Prostate gland (tissue), 2 donors: ENCODE measurements around the gene INPP5E. TPM values are rescaled to one million over a fixed set of nuclear protein-coding genes. Genes with fewer than 3 reads are reported as not detected.

Source experiments
- DNase-seq: peaks from one replicate; pipeline ENCODE4 v3.0.0-alpha.2; 2019; ENCODE audit warnings: low spot score
- H3K27ac ChIP-seq, 2 donors: fragments of 200-600 bp; sonication (generic); 2 replicates each; pipeline ENCODE4 v1.5.1; 2017 to 2019
- H3K27me3 ChIP-seq: fragments of 200-600 bp; sonication (generic); replicated peaks from 2 replicates; pipeline ENCODE4 v1.5.1; 2019; ENCODE audit not compliant: insufficient read depth
- H3K36me3 ChIP-seq, 2 donors: fragments of 200-600 bp; sonication (generic); 1 replicate in 1 of 2; 2 replicates in 1 of 2; pipeline versions ENCODE4 v1.5.1 to v1.8.1; 2017 to 2019
- H3K4me1 ChIP-seq: fragments of 200-600 bp; sonication (generic); replicated peaks from 2 replicates; pipeline ENCODE4 v1.5.1; 2019
- H3K4me3 ChIP-seq, 2 donors: fragments of 200-600 bp; sonication (generic); 2 replicates each; pipeline ENCODE4 v1.5.1; 2017 to 2019
- H3K9me3 ChIP-seq: fragments of 200-600 bp; sonication (generic); 2 replicates; pipeline ENCODE4 v1.5.1; 2017
- POLR2A ChIP-seq: fragments of 450-650 bp; IDR thresholded peaks from one replicate; pipeline ENCODE4 v1.6.1; 2016; ENCODE audit warnings: antibody characterized with exemption, mild to moderate bottlenecking
- POLR2AphosphoS5 ChIP-seq: sonication (generic); formaldehyde crosslinking; IDR thresholded peaks from one replicate; pipeline ENCODE4 v1.6.1; 2017; ENCODE audit warnings: antibody characterized with exemption
- WGBS: methylation state at CpG from one replicate; pipeline ENCODE4 v1.1.5; 2018; 5-methylcytosine and 5-hydroxymethylcytosine counted together
- intact Hi-C: fragments of 100-400 bp; cut with DNase I; formaldehyde crosslinking; loops from one replicate; pipeline ENCODE4 v1.14.2; 2022
- total RNA-seq, 2 donors: library from RNA; depleted of rRNA; stranded (reverse); fragments of >200 nt; gene quantifications; one replicate each; pipeline ENCODE4 v1.1.0, GENCODE V29; 2016
- TF ChIP-seq, protein P1 (sequence below), 4 experiments: fragments of 200-600 bp in 2 of 4; fragments of 450-650 bp in 2 of 4; sonication (generic) in 2 of 4; IDR thresholded peaks; 1 replicate in 3 of 4; 2 replicates in 1 of 4; pipeline ENCODE4 v1.5.1; 2016 to 2019; ENCODE audit warnings: antibody characterized with exemption in 4 of 4, mild to moderate bottlenecking in 2 of 4, moderate library complexity in 2 of 4

The INPP5E gene
- total RNA-seq, 2 donors from 2014 or later, result 10.7 to 22.7 TPM

DNA sequence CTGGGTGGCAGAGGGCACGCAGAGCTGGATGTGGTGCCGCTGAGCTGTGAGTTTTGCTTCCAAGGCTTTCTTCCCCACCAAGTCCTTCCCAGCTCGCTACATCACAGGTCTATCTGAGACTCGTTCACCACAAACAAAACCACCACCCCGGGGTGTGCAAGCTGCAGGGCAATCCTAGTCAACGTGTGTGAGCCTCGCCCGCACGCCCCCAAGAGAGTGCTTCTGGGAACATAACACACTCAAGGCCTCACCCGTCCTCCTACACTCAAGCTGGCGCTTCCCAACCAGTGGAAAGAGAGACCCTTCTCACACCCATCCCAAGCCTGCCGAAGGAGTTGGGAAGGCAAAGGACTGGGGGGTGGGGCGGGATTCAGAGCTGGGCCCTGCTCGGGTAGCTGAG is 50.2 kb downstream of the INPP5E start:
- no peak for DNase-seq
- Histone ChIP-seq H3K27ac (no peak overlapping the region), H3K36me3 (peaks cover 3 to 20% of the 10 kb centered on the region in 2 donors), H3K4me3 (no peak overlapping the region), H3K9me3 (no peaks in the 10 kb centered on the region), H3K27me3 (no peaks in the 10 kb centered on the region), H3K4me1 (no peaks in the 10 kb centered on the region)
- 88% methylated on average over 14 of the region's 14 CpGs for WGBS
- TF ChIP-seq POLR2AphosphoS5 (no peak), POLR2A (no peak)
- TF ChIP-seq, protein P1, sequence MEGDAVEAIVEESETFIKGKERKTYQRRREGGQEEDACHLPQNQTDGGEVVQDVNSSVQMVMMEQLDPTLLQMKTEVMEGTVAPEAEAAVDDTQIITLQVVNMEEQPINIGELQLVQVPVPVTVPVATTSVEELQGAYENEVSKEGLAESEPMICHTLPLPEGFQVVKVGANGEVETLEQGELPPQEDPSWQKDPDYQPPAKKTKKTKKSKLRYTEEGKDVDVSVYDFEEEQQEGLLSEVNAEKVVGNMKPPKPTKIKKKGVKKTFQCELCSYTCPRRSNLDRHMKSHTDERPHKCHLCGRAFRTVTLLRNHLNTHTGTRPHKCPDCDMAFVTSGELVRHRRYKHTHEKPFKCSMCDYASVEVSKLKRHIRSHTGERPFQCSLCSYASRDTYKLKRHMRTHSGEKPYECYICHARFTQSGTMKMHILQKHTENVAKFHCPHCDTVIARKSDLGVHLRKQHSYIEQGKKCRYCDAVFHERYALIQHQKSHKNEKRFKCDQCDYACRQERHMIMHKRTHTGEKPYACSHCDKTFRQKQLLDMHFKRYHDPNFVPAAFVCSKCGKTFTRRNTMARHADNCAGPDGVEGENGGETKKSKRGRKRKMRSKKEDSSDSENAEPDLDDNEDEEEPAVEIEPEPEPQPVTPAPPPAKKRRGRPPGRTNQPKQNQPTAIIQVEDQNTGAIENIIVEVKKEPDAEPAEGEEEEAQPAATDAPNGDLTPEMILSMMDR (IDR thresholded peaks at IDR 0.05), result no peak
- intact Hi-C loops, result no loop called here

DNA sequence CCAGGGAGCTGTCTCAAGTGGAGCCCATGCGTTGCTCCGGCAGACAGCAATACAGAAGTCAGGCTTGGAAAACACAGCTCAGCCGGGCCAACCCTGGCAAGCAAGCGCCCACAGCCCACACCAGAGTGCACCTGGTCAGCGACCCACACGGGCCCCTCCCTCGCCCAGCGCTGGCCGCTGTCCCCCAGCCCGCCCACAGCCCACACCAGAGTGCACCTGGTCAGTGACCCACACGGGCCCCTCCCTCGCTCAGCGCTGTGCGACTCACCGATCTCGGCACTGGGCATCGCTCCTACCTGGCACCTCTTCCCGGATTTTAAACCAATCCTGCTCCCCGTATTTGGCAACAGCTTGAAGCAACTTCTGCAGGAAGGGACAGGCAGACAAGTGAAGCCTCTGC is 52.4 kb downstream of the INPP5E start:
- intact Hi-C loops, result no loop called here
- DNase-seq, result no peak
- no peak for TF ChIP-seq POLR2A
- no peak for TF ChIP-seq POLR2AphosphoS5
- TF ChIP-seq, protein P1 (IDR thresholded peaks at IDR 0.05), result no peak
- H3K27ac ChIP-seq, result no peak overlapping the region
- no peaks in the 10 kb centered on the region for H3K9me3 ChIP-seq
- H3K4me1 ChIP-seq, result no peaks in the 10 kb centered on the region
- peaks cover 3 to 6% of the 10 kb centered on the region in 2 donors for H3K36me3 ChIP-seq
- WGBS, result 93% methylated on average over 19 of the region's 19 CpGs
- H3K4me3 ChIP-seq, result no peak overlapping the region
- no peaks in the 10 kb centered on the region for H3K27me3 ChIP-seq

DNA sequence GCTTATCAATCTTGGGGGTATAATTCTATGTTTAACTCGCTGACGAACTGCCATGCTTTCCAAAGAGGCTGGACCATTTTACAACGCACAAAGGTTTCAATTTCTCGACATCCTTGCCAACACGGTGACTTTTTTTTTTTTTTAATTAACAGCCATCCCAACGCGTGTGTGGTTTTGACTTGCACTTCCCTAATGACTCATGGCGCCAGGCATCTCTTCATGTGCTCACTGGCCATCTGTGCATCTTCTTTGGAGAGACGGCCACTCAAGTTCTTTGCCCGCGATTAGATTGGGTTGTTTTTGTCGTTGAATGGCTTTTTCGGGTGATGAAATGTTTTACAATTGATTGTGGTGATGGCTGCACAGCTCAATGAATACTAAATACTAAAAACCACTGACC is 53.6 kb downstream of the INPP5E start:
- no peak overlapping the region for H3K27ac ChIP-seq
- TF ChIP-seq, protein P1 (IDR thresholded peaks at IDR 0.05), result no peak
- TF ChIP-seq POLR2AphosphoS5 (no peak), POLR2A (no peak)
- WGBS, result 87% methylated on average over 13 of the region's 13 CpGs
- DNase-seq, result no peak
- H3K4me3 ChIP-seq, result no peak overlapping the region
- H3K9me3 ChIP-seq, result no peaks in the 10 kb centered on the region
- intact Hi-C loops, result no loop called here
- no peaks in the 10 kb centered on the region for H3K4me1 ChIP-seq
- no peaks in the 10 kb centered on the region for H3K27me3 ChIP-seq
- no peaks in the 10 kb centered on the region for H3K36me3 ChIP-seq

DNA sequence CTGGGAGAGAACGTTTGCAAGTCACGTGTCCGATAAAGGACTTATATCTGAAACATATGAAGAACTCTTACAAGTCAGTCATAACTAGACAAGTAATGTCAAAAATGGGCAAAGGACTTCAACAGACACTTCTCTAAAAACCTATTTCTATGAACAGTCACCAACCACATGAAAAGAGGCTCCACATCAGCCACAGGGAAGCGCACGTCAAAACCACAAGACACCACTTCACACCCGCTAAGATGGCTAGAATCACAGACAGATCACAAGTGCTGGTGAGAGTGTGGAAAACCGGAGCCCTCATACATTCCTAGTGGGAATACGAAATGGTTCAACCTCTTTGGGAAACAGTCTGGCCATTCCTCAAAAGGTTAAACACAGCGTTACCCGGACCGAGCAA is 54.6 kb downstream of the INPP5E start:
- H3K36me3 ChIP-seq, result no peaks in the 10 kb centered on the region
- TF ChIP-seq POLR2AphosphoS5 (no peak), POLR2A (no peak)
- TF ChIP-seq, protein P1 (IDR thresholded peaks at IDR 0.05), result no peak
- no peaks in the 10 kb centered on the region for H3K9me3 ChIP-seq
- H3K27me3 ChIP-seq, result no peaks in the 10 kb centered on the region
- WGBS, result 92% methylated on average over 11 of the region's 11 CpGs
- intact Hi-C loops, result no loop called here
- no peak overlapping the region for H3K4me3 ChIP-seq
- no peaks in the 10 kb centered on the region for H3K4me1 ChIP-seq
- no peak overlapping the region for H3K27ac ChIP-seq
- DNase-seq, result no peak

DNA sequence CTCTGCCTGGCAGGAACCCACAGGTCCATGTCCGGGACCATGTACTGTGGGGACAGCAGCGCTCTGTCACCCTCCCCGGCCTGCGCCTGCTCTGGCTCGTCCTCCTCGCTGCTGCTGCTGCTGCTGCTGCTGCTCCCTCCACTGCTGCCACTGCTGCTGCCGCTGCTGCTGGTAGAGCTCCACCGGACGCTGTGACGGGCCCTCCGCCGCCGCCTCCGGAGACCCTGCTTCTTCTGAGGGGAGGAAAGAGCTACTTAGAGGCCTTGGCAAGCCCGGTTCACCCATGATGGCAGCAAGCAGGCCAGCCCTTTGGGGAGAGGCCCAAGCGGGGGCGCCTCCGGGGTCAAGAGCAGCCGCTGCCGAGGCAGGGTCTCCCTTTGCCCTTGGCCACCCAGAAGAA is 56.2 kb downstream of the INPP5E start:
- TF ChIP-seq, protein P1 (IDR thresholded peaks at IDR 0.05), result no peak
- TF ChIP-seq POLR2AphosphoS5, result no peak
- TF ChIP-seq POLR2A, result no peak
- DNase-seq, result no peak
- WGBS, result 94% methylated on average over 17 of the region's 20 CpGs
- Histone ChIP-seq H3K36me3 (no peaks in the 10 kb centered on the region), H3K27ac (no peak overlapping the region), H3K4me3 (no peak overlapping the region), H3K27me3 (no peaks in the 10 kb centered on the region), H3K9me3 (no peaks in the 10 kb centered on the region), H3K4me1 (no peaks in the 10 kb centered on the region)
- intact Hi-C loops, result no loop called here
